Measurements from ENCODE around the gene CDH13.

CDH13 gene

DNA sequence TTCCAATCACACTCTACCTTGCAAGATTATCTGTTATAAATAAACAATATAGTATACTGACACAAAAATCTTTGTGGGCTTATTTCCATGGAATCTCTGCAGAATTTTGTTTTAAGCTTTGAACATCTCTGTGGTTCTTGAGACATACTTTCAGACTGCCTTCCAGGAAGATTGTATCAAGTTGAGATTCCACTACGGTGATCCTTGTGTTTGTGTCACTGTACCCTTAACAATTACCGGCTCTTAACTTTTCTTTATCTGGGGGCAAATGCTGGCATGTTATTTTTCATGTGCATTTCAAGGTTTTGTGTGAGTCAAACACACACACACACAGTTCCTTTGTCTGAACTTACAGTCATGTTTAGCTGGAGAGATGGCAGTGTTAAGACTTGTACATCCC lies 708.3 kb downstream of the CDH13 start:
- TF ChIP-seq GATA3 (IDR thresholded peaks at IDR 0.05; ENCODE audit: low read depth, low read length) (no peak), GATA2 (IDR thresholded peaks at IDR 0.05; ENCODE audit: low read depth, low read length) (no peak)

GRCh38 chr16:83336603-83337002 lies 709.8 kb downstream of the CDH13 start:
- TF ChIP-seq GATA2 (IDR thresholded peaks at IDR 0.05; ENCODE audit: low read depth, low read length) (no peak), GATA3 (IDR thresholded peaks at IDR 0.05; ENCODE audit: low read depth, low read length) (no peak)

DNA sequence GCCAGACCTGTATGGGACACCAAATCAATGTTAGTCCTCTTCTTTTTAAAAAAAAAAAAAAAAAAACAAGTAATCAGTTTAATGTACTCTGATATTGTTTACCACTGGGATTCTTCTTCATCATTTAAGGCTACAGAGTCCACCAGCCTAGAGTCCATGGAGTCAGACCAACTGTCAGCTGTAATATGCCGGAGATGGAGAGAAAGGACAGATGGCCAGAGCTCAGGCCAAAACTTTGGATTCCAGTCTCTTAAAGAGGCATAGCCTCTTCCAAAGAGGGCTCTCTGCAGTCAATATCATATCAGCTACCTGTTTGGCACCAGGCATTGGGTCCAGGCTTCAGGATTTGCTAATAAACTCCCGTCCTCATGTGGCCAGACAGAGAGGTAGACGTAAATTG lies 711.4 kb downstream of the CDH13 start:
- TF ChIP-seq GATA2 (IDR thresholded peaks at IDR 0.05; ENCODE audit: low read depth, low read length) (no peak), GATA3 (IDR thresholded peaks at IDR 0.05; ENCODE audit: low read depth, low read length) (no peak)

DNA sequence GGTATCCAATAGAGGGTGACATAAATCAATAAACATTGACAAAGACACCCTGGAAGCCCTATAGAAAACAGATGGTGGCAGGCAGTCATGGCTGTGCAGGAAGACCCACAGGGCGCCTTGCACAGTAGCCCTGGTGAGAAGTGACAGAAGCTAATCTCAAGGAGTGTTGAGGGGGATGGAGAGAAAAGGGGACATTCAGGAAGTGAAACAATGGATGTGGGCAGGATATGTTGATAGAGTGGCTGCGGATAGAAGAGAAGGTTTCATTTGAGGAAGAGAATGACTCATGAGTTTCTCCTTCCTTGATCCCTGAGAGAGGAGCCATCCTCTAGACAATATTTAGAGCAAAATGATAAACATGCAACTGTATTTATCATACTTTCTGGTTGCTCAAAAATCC lies 712.2 kb downstream of the CDH13 start:
- TF ChIP-seq GATA3 (IDR thresholded peaks at IDR 0.05; ENCODE audit: low read depth, low read length) (no peak), GATA2 (IDR thresholded peaks at IDR 0.05; ENCODE audit: low read depth, low read length) (no peak)

GRCh38 chr16:83343935-83344366 lies 717.2 kb downstream of the CDH13 start:
- no peak for TF ChIP-seq GATA2 (IDR thresholded peaks at IDR 0.05; ENCODE audit: low read depth, low read length)
- TF ChIP-seq GATA3 (IDR thresholded peaks at IDR 0.05; ENCODE audit: low read depth, low read length): no peak

- TF ChIP-seq GATA2 (IDR thresholded peaks at IDR 0.05; ENCODE audit: low read depth, low read length) (no peak), GATA3 (IDR thresholded peaks at IDR 0.05; ENCODE audit: low read depth, low read length) (no peak)
Measured at GRCh38 chr16:83345846-83346640, 719.3 kb downstream of the CDH13 start.

DNA sequence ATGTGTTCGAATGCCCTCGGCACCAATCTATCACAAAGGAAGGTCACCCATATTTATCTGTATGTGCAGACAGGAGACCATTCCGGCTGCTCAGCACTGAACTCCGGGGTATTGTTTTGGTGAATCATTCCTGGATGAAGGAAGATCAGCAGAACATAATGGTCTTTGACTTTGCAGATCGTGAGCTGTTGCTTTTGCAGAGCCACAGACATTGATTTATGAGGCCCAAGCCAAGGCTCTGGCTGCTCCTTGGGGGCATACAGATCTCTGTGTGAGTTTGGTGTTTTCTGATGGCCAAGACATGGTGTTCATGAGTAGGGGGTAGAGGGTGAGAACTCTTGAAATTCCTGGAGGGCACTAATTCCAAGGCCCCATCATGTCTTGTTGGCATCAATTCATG lies 722.2 kb downstream of the CDH13 start:
- TF ChIP-seq GATA3 (IDR thresholded peaks at IDR 0.05; ENCODE audit: low read depth, low read length) (no peak), GATA2 (IDR thresholded peaks at IDR 0.05; ENCODE audit: low read depth, low read length) (no peak)

GRCh38 chr16:83350481-83350880 lies 723.7 kb downstream of the CDH13 start:
- TF ChIP-seq GATA3 (IDR thresholded peaks at IDR 0.05; ENCODE audit: low read depth, low read length) (no peak), GATA2 (IDR thresholded peaks at IDR 0.05; ENCODE audit: low read depth, low read length) (no peak)

GRCh38 chr16:83351846-83352245 lies 725.1 kb downstream of the CDH13 start:
- TF ChIP-seq GATA3 (IDR thresholded peaks at IDR 0.05; ENCODE audit: low read depth, low read length) (no peak), GATA2 (IDR thresholded peaks at IDR 0.05; ENCODE audit: low read depth, low read length) (no peak)

DNA sequence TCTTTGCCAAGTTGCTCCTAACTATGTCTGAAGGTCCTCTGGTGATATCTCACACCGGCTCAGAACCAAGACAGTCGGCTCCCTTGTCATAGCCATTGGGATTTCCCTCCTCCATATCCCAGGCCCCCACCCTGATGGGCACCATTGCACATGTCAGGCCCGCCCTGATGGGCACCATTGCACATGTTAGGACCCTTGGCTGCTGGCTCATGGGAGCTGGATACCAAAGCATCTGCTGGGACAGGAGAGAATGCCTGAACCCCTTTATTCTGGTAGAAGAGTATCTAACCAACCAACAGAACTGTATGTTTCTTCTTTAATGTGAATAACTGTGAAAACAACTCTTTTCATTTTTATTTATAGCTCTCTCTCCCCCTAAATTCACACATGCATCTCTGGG lies 726.5 kb downstream of the CDH13 start:
- TF ChIP-seq GATA3 (IDR thresholded peaks at IDR 0.05; ENCODE audit: low read depth, low read length): no peak

DNA sequence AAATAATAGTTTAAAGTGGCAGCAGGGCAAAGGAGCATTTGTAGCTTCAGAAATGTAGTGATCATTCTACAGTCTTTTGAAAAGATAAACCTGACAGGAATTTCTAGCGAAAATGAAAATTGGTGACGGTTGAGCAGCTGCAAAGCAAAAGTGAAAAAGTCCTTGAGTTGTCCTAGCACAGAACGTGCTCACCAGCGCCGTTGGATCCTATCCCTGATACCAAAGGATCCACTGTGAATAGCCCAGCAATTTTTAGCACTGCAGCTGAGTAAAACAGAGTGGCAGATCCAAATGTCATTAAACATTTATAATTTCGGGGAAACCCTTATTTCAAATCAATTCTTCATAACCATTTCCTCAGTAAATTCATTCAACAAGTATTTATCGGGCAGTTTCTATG lies 727.2 kb downstream of the CDH13 start:
- no peak for TF ChIP-seq GATA2 (IDR thresholded peaks at IDR 0.05; ENCODE audit: low read depth, low read length)
- TF ChIP-seq GATA3 (IDR thresholded peaks at IDR 0.05; ENCODE audit: low read depth, low read length): no peak

GRCh38 chr16:83355570-83356218 lies 728.9 kb downstream of the CDH13 start:
- TF ChIP-seq GATA2 (IDR thresholded peaks at IDR 0.05; ENCODE audit: low read depth, low read length) (no peak), GATA3 (IDR thresholded peaks at IDR 0.05; ENCODE audit: low read depth, low read length) (no peak)

DNA sequence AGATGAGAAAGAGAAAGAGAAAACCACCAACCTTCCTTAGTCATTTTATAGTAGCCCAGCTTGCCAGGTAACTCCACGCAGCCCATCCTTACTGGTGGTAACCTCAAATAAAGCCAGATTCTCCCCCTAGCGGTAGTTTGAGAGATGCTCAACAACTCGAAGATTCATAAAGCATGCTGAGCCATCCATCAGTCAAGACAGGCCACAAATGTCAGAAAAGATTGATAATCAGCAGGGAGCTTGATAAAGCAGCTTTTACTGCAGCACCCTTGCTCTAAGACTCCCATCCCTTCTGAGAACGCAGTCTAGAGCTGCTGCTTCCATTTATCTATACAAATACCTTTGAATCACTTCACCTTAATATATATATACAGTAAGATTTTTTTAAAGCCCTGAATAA lies 729.5 kb downstream of the CDH13 start:
- TF ChIP-seq GATA2 (IDR thresholded peaks at IDR 0.05; ENCODE audit: low read depth, low read length) (no peak), GATA3 (IDR thresholded peaks at IDR 0.05; ENCODE audit: low read depth, low read length) (no peak)

- no peak for TF ChIP-seq GATA3 (IDR thresholded peaks at IDR 0.05; ENCODE audit: low read depth, low read length)
Measured at GRCh38 chr16:83356986-83357385, 730.2 kb downstream of the CDH13 start.

- TF ChIP-seq GATA3 (IDR thresholded peaks at IDR 0.05; ENCODE audit: low read depth, low read length) (no peak), GATA2 (IDR thresholded peaks at IDR 0.05; ENCODE audit: low read depth, low read length) (no peak)
Measured at GRCh38 chr16:83363521-83363920, 736.8 kb downstream of the CDH13 start.

Measured in SH-SY5Y (cell line).